Liver (tissue), 3 donors: Measurements from ENCODE around the gene AGMAT.

Experiments used
- EGR1 ChIP-seq, 2 donors: IDR thresholded peaks; 2 replicates each; pipeline ENCODE4 v1.6.1; 2016 to 2018; ENCODE audit warnings: antibody characterized with exemption in 2 of 2, low read depth in 2 of 2
- FOXA1 ChIP-seq: IDR thresholded peaks from 2 replicates; pipeline ENCODE4 v1.6.1; 2016; ENCODE audit warnings: antibody characterized with exemption
- GABPA ChIP-seq, 2 donors: IDR thresholded peaks in 1 of 2; conservative IDR thresholded peaks in 1 of 2; 2 replicates each; pipeline ENCODE4 v1.6.1; 2016; ENCODE audit warnings: antibody characterized with exemption in 2 of 2, mild to moderate bottlenecking in 1 of 2, moderate library complexity in 1 of 2
- HNF4G ChIP-seq: IDR thresholded peaks from 2 replicates; pipeline ENCODE4 v1.6.1; 2016; ENCODE audit warnings: antibody characterized with exemption
- JUND ChIP-seq, 2 donors: IDR thresholded peaks; 2 replicates each; pipeline ENCODE4 v1.6.1; 2016; ENCODE audit warnings: antibody characterized with exemption in 2 of 2
- MAX ChIP-seq: IDR thresholded peaks from 2 replicates; pipeline ENCODE4 v1.6.1; 2016; ENCODE audit warnings: antibody characterized with exemption
- RAD21 ChIP-seq, 2 donors: IDR thresholded peaks; 2 replicates each; pipeline ENCODE4 v1.6.1; 2016; ENCODE audit warnings: antibody characterized with exemption in 2 of 2, mild to moderate bottlenecking in 2 of 2
- SP1 ChIP-seq: IDR thresholded peaks from 2 replicates; pipeline ENCODE4 v1.6.1; 2018; ENCODE audit warnings: antibody characterized with exemption, mild to moderate bottlenecking
- TAF1 ChIP-seq: conservative IDR thresholded peaks from 2 replicates; pipeline ENCODE4 v1.6.1; 2016; ENCODE audit warnings: antibody characterized with exemption, mild to moderate bottlenecking
- YY1 ChIP-seq: IDR thresholded peaks from 2 replicates; pipeline ENCODE4 v1.6.1; 2016; ENCODE audit warnings: antibody characterized with exemption, mild to moderate bottlenecking
- TF ChIP-seq, protein P1 (sequence below): fragments of 150-350 bp; IDR thresholded peaks from 2 replicates; pipeline ENCODE4 v1.5.1; 2017; ENCODE audit warnings: improper control_type of control experiment, low read depth, low read length; ENCODE audit not compliant: missing input control
- TF ChIP-seq, protein P2 (sequence below): IDR thresholded peaks from 2 replicates; pipeline ENCODE4 v1.6.1; 2016; ENCODE audit warnings: antibody characterized with exemption
- TF ChIP-seq, protein P3 (sequence below): IDR thresholded peaks from 2 replicates; pipeline ENCODE4 v1.6.1; 2016; ENCODE audit warnings: antibody characterized with exemption, mild to moderate bottlenecking
- TF ChIP-seq, protein P4 (sequence below): IDR thresholded peaks from 2 replicates; pipeline ENCODE4 v1.6.1; 2016; ENCODE audit warnings: antibody characterized with exemption
- donor health status: healthy.
- donor health status: healthy.

GRCh38 chr1:15531003-15531402, 53.8 kb downstream of the AGMAT start:
- TF ChIP-seq, protein P1, sequence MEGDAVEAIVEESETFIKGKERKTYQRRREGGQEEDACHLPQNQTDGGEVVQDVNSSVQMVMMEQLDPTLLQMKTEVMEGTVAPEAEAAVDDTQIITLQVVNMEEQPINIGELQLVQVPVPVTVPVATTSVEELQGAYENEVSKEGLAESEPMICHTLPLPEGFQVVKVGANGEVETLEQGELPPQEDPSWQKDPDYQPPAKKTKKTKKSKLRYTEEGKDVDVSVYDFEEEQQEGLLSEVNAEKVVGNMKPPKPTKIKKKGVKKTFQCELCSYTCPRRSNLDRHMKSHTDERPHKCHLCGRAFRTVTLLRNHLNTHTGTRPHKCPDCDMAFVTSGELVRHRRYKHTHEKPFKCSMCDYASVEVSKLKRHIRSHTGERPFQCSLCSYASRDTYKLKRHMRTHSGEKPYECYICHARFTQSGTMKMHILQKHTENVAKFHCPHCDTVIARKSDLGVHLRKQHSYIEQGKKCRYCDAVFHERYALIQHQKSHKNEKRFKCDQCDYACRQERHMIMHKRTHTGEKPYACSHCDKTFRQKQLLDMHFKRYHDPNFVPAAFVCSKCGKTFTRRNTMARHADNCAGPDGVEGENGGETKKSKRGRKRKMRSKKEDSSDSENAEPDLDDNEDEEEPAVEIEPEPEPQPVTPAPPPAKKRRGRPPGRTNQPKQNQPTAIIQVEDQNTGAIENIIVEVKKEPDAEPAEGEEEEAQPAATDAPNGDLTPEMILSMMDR, result no peak
- TF ChIP-seq TAF1, result no peak
- TF ChIP-seq RAD21 (IDR thresholded peaks at IDR 0.05), result no peak
- TF ChIP-seq, protein P2, sequence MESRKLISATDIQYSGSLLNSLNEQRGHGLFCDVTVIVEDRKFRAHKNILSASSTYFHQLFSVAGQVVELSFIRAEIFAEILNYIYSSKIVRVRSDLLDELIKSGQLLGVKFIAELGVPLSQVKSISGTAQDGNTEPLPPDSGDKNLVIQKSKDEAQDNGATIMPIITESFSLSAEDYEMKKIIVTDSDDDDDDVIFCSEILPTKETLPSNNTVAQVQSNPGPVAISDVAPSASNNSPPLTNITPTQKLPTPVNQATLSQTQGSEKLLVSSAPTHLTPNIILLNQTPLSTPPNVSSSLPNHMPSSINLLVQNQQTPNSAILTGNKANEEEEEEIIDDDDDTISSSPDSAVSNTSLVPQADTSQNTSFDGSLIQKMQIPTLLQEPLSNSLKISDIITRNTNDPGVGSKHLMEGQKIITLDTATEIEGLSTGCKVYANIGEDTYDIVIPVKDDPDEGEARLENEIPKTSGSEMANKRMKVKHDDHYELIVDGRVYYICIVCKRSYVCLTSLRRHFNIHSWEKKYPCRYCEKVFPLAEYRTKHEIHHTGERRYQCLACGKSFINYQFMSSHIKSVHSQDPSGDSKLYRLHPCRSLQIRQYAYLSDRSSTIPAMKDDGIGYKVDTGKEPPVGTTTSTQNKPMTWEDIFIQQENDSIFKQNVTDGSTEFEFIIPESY, result no peak
- no peak for TF ChIP-seq MAX
- TF ChIP-seq GABPA (IDR thresholded peaks at IDR 0.05 in 1 of 2, conservative IDR thresholded peaks at IDR 0.05 in 1 of 2), result no peak
- no peak for TF ChIP-seq FOXA1
- TF ChIP-seq SP1, result no peak
- TF ChIP-seq EGR1 (IDR thresholded peaks at IDR 0.05; ENCODE audit: low read depth in 2 of 2), result no peak
- TF ChIP-seq, protein P3, sequence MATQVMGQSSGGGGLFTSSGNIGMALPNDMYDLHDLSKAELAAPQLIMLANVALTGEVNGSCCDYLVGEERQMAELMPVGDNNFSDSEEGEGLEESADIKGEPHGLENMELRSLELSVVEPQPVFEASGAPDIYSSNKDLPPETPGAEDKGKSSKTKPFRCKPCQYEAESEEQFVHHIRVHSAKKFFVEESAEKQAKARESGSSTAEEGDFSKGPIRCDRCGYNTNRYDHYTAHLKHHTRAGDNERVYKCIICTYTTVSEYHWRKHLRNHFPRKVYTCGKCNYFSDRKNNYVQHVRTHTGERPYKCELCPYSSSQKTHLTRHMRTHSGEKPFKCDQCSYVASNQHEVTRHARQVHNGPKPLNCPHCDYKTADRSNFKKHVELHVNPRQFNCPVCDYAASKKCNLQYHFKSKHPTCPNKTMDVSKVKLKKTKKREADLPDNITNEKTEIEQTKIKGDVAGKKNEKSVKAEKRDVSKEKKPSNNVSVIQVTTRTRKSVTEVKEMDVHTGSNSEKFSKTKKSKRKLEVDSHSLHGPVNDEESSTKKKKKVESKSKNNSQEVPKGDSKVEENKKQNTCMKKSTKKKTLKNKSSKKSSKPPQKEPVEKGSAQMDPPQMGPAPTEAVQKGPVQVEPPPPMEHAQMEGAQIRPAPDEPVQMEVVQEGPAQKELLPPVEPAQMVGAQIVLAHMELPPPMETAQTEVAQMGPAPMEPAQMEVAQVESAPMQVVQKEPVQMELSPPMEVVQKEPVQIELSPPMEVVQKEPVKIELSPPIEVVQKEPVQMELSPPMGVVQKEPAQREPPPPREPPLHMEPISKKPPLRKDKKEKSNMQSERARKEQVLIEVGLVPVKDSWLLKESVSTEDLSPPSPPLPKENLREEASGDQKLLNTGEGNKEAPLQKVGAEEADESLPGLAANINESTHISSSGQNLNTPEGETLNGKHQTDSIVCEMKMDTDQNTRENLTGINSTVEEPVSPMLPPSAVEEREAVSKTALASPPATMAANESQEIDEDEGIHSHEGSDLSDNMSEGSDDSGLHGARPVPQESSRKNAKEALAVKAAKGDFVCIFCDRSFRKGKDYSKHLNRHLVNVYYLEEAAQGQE, result no peak
- no peak for TF ChIP-seq HNF4G
- TF ChIP-seq JUND (IDR thresholded peaks at IDR 0.05), result no peak
- TF ChIP-seq, protein P4, sequence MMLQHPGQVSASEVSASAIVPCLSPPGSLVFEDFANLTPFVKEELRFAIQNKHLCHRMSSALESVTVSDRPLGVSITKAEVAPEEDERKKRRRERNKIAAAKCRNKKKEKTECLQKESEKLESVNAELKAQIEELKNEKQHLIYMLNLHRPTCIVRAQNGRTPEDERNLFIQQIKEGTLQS, result no peak
- no peak for TF ChIP-seq YY1
